GM12872 (cell line): ENCODE results near the gene SNRK.

ENCODE experiments used
- TF ChIP-seq, protein P1 (sequence below): IDR thresholded peaks from 3 replicates; pipeline ENCODE4 v1.5.1; 2011; ENCODE audit warnings: low read depth, mild to moderate bottlenecking, low read length, moderate library complexity; ENCODE audit not compliant: insufficient read depth

Gene SNRK

DNA sequence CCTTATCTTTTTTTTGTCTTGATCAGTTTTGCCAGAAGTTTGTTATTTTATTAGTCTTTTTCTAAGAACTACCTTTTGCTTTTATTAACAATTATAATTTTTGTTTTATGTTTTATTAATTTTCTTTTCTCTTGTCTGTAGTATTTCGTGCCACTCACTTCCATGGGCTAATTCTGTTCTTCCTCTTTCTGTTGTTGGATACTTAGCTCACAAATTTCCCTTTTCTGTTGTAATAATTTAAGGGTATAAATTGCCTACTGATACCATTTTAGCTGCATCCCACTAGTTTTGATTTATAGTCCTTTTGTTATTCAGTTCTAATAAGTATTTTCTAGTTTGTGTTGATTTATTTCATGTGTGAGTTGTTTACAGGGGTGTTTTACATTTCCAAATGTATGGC, 48.6 kb downstream of the SNRK start:
- TF ChIP-seq, protein P1, sequence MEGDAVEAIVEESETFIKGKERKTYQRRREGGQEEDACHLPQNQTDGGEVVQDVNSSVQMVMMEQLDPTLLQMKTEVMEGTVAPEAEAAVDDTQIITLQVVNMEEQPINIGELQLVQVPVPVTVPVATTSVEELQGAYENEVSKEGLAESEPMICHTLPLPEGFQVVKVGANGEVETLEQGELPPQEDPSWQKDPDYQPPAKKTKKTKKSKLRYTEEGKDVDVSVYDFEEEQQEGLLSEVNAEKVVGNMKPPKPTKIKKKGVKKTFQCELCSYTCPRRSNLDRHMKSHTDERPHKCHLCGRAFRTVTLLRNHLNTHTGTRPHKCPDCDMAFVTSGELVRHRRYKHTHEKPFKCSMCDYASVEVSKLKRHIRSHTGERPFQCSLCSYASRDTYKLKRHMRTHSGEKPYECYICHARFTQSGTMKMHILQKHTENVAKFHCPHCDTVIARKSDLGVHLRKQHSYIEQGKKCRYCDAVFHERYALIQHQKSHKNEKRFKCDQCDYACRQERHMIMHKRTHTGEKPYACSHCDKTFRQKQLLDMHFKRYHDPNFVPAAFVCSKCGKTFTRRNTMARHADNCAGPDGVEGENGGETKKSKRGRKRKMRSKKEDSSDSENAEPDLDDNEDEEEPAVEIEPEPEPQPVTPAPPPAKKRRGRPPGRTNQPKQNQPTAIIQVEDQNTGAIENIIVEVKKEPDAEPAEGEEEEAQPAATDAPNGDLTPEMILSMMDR = no peak

DNA sequence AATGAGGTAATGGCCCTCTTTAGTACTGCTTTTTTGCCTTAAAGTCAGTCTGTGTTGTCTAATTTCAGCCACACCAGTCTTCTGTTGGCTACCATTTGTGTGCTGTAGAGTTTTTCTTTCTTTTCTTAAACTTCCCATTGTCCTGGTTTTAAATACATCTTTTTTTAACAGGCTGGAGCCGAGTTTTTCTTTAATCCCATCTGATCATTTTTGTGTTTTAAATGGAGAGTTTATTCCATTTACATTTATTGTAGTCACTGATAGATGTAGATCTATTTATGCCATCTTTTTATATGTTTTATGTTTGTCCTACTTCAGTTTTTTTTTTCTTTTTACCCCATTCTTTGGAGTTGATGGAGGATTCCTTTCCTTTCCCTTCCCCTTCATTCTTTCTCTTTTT, 49.5 kb downstream of the SNRK start:
- TF ChIP-seq, protein P1 = no peak

DNA sequence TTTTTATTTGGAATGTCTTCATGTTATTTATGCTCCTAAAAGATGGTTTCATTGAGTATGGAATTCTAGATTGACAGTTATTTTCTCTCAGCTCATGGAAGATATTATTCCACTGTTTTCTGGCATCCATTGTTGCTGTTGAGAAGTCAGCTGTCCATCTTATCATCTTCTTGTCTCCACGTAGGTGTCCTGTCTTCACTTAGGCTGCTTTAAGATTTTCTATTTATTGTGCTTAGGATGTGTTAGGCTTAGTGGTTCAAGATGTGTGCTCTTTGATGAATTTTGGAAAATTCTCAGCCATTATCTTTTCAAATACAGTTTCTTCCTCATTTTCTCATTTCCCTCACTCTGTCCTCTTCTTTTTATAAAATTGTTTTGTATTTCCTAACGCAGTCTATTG, 52.0 kb downstream of the SNRK start:
- TF ChIP-seq, protein P1 = no peak

DNA sequence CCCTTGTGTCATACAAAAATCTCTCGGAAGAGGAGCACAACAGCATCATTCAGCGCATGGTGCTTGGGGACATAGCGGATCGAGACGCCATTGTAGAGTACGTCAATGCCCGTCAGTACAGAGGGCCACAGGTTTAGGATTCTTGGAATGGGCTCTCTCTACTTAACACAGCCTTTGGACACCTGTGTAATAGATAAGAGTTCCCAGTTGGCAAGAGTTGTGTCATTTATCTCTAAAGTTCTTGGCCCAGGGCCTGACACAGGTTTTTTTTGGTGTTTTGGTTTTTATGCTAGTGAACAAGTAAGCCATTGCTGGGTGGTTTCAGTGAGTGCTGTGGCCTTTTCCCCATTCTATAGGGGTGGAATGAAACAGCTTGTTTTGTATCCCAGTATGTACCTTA, 54.1 kb downstream of the SNRK start:
- TF ChIP-seq, protein P1 = no peak

DNA sequence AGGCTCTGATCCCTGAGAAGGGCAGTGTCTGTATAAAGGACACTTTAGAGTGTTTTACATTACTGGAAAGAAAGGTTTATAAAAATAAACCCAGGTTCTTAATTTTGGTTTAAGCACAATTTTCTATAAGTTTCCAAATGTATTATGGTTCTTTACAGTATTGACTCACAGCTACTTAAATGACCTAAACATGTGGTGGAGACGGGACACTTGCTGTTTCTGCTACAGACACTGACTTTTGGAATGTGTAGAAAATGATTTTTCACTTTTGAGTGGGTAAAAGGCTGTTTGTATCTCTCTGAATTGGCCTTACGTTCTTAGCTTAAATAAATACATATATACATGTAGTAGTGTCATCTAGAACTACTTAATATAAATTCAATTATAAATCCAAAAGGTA, 55.4 kb downstream of the SNRK start:
- TF ChIP-seq, protein P1 = no peak

DNA sequence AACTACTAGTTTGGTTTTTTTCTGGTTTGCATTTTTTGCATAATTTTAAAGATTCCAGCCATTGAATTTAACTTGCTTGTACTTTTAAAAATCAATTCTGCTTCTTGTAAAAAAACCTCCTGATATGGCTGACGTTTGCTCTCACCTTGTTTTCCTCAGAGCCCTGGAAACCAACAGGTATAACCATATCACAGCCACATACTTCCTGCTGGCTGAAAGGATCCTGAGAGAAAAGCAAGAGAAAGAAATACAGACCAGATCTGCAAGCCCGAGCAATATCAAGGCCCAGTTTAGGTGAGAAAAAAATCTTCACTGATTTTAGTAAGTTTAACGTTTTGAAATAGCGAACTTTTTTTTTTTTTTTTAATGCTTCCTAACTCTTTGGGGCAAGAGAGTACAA, 56.8 kb downstream of the SNRK start:
- TF ChIP-seq, protein P1 = no peak

DNA sequence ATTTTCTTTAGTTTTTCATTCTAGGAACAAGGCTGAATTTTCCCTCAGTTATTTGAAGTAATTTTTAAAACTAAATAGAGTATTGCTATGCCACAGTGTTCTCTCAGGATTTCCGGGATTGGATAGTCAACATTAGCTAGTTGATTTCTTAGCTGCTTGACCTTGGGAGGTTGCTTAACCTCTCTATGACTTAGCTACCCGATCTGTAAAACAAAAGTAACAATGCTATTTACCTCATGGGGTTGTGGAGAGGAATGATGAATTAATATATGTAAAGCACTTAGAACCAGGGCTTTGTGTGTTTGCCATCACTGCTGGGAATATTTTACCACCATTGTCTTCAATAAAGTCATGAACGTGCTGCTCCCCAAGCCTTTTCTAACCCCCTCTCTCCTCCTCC, 57.5 kb downstream of the SNRK start:
- TF ChIP-seq, protein P1 = no peak

DNA sequence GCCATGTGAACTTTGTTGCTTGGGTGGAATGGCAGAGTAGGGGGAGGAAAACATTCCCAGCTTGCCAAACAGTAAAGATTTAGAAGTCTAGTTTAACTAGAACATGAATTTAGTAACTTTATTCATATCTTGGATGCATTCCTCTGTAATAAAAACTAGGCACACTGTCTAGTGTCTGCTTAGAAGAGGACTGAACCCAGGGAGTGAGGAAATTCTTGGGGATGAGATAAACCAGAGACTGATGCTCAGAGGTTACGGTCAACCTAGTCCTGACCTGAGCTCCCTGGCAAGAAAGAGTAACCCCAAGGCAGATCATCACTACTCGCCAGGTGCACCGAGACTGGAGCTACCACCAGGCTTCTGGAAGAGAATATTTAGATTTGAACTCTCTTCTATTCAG, 58.2 kb downstream of the SNRK start:
- TF ChIP-seq, protein P1 = no peak
